Body of pancreas (tissue), 4 donors: ENCODE data around the gene TNS3.

Experiments used
- POLR2A ChIP-seq, 3 donors: fragments of 450-650 bp; IDR thresholded peaks; one replicate each; pipeline ENCODE4 v1.6.1; 2016; ENCODE audit warnings: antibody characterized with exemption in 3 of 3, mild to moderate bottlenecking in 2 of 3
- TF ChIP-seq, protein P1 (sequence below), 7 experiments: fragments of 450-650 bp in 4 of 7; fragments of 200-600 bp in 3 of 7; sonication (generic) in 3 of 7; IDR thresholded peaks; one replicate each; pipeline ENCODE4 v1.5.1; 2016 to 2019; ENCODE audit warnings: antibody characterized with exemption in 7 of 7

GRCh38 chr7:47252675-47253074 is 329.2 kb downstream of the TNS3 start:
- TF ChIP-seq, protein P1, sequence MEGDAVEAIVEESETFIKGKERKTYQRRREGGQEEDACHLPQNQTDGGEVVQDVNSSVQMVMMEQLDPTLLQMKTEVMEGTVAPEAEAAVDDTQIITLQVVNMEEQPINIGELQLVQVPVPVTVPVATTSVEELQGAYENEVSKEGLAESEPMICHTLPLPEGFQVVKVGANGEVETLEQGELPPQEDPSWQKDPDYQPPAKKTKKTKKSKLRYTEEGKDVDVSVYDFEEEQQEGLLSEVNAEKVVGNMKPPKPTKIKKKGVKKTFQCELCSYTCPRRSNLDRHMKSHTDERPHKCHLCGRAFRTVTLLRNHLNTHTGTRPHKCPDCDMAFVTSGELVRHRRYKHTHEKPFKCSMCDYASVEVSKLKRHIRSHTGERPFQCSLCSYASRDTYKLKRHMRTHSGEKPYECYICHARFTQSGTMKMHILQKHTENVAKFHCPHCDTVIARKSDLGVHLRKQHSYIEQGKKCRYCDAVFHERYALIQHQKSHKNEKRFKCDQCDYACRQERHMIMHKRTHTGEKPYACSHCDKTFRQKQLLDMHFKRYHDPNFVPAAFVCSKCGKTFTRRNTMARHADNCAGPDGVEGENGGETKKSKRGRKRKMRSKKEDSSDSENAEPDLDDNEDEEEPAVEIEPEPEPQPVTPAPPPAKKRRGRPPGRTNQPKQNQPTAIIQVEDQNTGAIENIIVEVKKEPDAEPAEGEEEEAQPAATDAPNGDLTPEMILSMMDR (IDR thresholded peaks at IDR 0.05) = no peak
- no peak for TF ChIP-seq POLR2A (IDR thresholded peaks at IDR 0.05)
